MM.1S (cell line): ENCODE data around the gene TPGS1.

Experiments used
- DNase-seq: peaks from one replicate; pipeline ENCODE4 v3.0.0-alpha.2; 2015
- H2AFZ ChIP-seq: fragments of 300-600 bp; sonication (generic); 2 replicates; pipeline ENCODE4 v1.6.0; 2016; ENCODE audit warnings: antibody characterized with exemption, low read length
- H3F3A ChIP-seq: fragments of 300-600 bp; sonication (generic); 2 replicates; pipeline ENCODE4 v1.6.1; 2016; ENCODE audit warnings: mild to moderate bottlenecking, antibody characterized with exemption, low read length, moderate library complexity, mixed read lengths; ENCODE audit not compliant: insufficient read depth
- H3K27ac ChIP-seq: fragments of 300-600 bp; sonication (generic); 2 replicates; pipeline ENCODE4 v1.5.1; 2016; ENCODE audit warnings: mild to moderate bottlenecking, low read length
- H3K27me3 ChIP-seq: fragments of 300-600 bp; sonication (generic); replicated peaks from 2 replicates; pipeline ENCODE4 v1.6.0; 2016; ENCODE audit warnings: low read length; ENCODE audit not compliant: insufficient read depth
- H3K36me3 ChIP-seq: fragments of 300-600 bp; sonication (generic); replicated peaks from 2 replicates; pipeline ENCODE4 v1.6.1; 2016; ENCODE audit warnings: mild to moderate bottlenecking, low read length, mixed read lengths; ENCODE audit not compliant: insufficient read depth
- H3K4me1 ChIP-seq: fragments of 300-600 bp; sonication (generic); 2 replicates; pipeline ENCODE4 v1.6.1; 2016; ENCODE audit warnings: low read length, mixed read lengths
- H3K4me2 ChIP-seq: fragments of 300-600 bp; sonication (generic); 2 replicates; pipeline ENCODE4 v1.6.0; 2016; ENCODE audit warnings: low read depth, low read length
- H3K4me3 ChIP-seq: fragments of 300-600 bp; sonication (generic); 2 replicates; pipeline ENCODE4 v1.5.1; 2016; ENCODE audit warnings: low read length, mixed read lengths
- H3K79me2 ChIP-seq: fragments of 300-600 bp; sonication (generic); 2 replicates; pipeline ENCODE4 v1.6.1; 2016; ENCODE audit warnings: mixed run types, low read length, mixed read lengths
- H3K9ac ChIP-seq: fragments of 300-600 bp; sonication (generic); 2 replicates; pipeline ENCODE4 v1.6.1; 2016; ENCODE audit warnings: low read length, mixed read lengths
- H3K9me2 ChIP-seq: fragments of 300-600 bp; sonication (generic); replicated peaks from 2 replicates; pipeline ENCODE4 v1.6.1; 2016; ENCODE audit warnings: mild to moderate bottlenecking, low read length, mixed read lengths; ENCODE audit not compliant: insufficient read depth
- H3K9me3 ChIP-seq: fragments of 300-600 bp; sonication (generic); replicated peaks from 2 replicates; pipeline ENCODE4 v1.6.1; 2016; ENCODE audit warnings: mild to moderate bottlenecking, low read length, mixed read lengths; ENCODE audit not compliant: insufficient read depth
- H4K20me1 ChIP-seq: fragments of 300-600 bp; sonication (generic); 2 replicates; pipeline ENCODE4 v1.6.1; 2016; ENCODE audit warnings: mild to moderate bottlenecking, low read length, moderate library complexity, mixed read lengths; ENCODE audit not compliant: insufficient read depth
- EZH2 ChIP-seq: fragments of 300-600 bp; sonication (generic); optimal IDR thresholded peaks from 2 replicates; pipeline ENCODE3; 2017; ENCODE audit warnings: low read depth, mild to moderate bottlenecking, antibody characterized with exemption, low read length, mixed read lengths
- EZH2phosphoT487 ChIP-seq: fragments of 300-600 bp; sonication (generic); IDR thresholded peaks from 2 replicates; pipeline ENCODE4 v1.6.1; 2018; ENCODE audit warnings: antibody characterized with exemption, low read length
- TF ChIP-seq, protein P1 (sequence below): fragments of 300-600 bp; sonication (generic); IDR thresholded peaks from 2 replicates; pipeline ENCODE4 v1.5.1; 2016; ENCODE audit warnings: antibody characterized with exemption, low read length, mixed read lengths

Gene TPGS1

DNA sequence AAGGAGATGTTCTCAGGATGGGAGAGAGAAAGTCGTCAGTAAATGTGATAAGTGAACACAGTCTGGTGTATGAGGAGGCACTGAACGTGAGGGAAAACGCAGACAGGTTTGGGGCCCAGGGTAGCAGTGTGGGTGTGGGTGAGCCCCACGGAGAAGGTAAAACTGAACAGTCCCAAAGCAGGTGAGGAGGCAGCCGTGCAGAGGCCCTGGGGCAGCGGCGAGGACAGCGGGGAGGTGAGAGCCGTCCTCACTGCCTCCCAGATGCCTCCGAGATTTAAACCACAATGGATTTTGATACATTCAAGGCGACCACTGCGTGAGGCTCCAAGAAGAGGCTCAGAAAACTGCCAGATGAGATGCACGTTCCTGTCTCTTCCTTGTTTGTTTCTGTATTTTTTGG is 31.9 kb upstream of the TPGS1 start:
- no peak for DNase-seq
- Histone ChIP-seq H3K9ac (no peak overlapping the region), H3K4me2 (no peak overlapping the region), H3K36me3 (no peaks in the 10 kb centered on the region), H3K9me2 (no peaks in the 10 kb centered on the region), H3K27me3 (peaks cover 67% of the 10 kb centered on the region), H3K4me3 (no peak overlapping the region), H4K20me1 (no peaks in the 10 kb centered on the region), H3F3A (no peaks in the 10 kb centered on the region), H3K9me3 (no peaks in the 10 kb centered on the region), H2AFZ (no peak overlapping the region), H3K4me1 (no peaks in the 10 kb centered on the region), H3K27ac (no peak overlapping the region), H3K79me2 (no peaks in the 10 kb centered on the region)
- TF ChIP-seq EZH2 (no peak), EZH2phosphoT487 (no peak)
- TF ChIP-seq, protein P1, sequence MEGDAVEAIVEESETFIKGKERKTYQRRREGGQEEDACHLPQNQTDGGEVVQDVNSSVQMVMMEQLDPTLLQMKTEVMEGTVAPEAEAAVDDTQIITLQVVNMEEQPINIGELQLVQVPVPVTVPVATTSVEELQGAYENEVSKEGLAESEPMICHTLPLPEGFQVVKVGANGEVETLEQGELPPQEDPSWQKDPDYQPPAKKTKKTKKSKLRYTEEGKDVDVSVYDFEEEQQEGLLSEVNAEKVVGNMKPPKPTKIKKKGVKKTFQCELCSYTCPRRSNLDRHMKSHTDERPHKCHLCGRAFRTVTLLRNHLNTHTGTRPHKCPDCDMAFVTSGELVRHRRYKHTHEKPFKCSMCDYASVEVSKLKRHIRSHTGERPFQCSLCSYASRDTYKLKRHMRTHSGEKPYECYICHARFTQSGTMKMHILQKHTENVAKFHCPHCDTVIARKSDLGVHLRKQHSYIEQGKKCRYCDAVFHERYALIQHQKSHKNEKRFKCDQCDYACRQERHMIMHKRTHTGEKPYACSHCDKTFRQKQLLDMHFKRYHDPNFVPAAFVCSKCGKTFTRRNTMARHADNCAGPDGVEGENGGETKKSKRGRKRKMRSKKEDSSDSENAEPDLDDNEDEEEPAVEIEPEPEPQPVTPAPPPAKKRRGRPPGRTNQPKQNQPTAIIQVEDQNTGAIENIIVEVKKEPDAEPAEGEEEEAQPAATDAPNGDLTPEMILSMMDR: no peak

DNA sequence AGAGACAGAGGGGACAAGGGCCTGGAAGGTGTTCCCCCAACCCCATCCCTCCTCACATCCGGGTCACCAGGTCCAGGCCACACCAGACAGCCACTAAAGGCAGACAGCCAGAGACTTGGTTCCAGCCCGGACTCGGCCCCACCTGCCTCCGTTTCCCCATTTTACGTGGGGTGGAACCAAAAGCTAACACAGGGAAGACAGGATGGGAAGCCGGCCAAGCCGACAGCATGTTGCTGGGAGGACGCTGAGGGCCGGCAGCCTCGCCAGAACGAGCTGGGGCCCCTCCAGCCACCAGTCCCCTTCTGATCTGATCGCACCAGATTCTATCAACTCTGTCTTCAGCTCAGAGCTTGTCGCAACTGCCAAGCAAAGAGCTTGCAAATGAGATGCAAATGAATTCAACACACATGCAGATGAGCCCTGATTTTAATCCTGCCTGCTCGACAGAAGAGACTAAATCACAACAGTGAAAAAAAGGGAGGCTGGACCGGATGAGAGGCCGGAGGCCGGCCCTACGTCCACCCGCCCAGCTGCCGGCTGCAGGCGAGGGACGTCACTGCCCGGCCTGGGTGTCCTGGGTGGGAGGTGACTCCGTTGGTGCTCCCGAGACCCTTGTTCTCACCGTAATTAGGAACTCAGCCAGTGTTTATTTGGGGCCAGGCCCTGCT is 28.9 kb upstream of the TPGS1 start:
- DNase-seq: no peak
- Histone ChIP-seq H4K20me1 (no peaks in the 10 kb centered on the region), H3K9me2 (no peaks in the 10 kb centered on the region), H3F3A (no peaks in the 10 kb centered on the region), H3K4me3 (no peak overlapping the region), H3K4me2 (peak overlapping the region; percentile 18; the same call in 1 of the 2 replicates), H3K27ac (no peak overlapping the region), H3K9me3 (no peaks in the 10 kb centered on the region), H3K36me3 (no peaks in the 10 kb centered on the region), H3K4me1 (no peaks in the 10 kb centered on the region), H3K27me3 (peaks cover 54% of the 10 kb centered on the region), H2AFZ (no peak overlapping the region), H3K9ac (no peak overlapping the region), H3K79me2 (no peaks in the 10 kb centered on the region)
- TF ChIP-seq EZH2: no peak
- TF ChIP-seq, protein P1: no peak
- TF ChIP-seq EZH2phosphoT487: no peak

DNA sequence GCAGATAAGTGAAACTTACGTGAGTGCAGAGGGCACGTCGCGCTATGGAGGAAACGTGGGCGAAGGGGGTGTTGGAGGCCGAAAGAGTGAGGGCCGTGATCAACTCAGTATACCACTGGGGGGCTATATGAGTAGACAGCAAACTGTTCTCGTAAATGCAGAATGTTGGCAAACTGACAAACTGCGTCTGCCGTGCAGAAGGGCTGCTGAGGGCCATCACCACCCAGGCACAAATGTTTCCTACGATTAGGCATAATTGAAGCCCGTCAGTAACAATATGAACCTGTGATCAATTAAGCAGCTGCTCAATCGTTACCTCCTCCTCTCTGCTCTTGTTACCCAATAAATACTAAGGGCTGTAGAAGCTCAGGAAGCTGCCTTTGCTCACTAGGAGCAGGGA is 28.3 kb upstream of the TPGS1 start:
- TF ChIP-seq EZH2: no peak
- no peak for TF ChIP-seq EZH2phosphoT487
- TF ChIP-seq, protein P1: no peak
- H4K20me1 ChIP-seq: no peaks in the 10 kb centered on the region
- no peak overlapping the region for H3K27ac ChIP-seq
- DNase-seq: no peak
- no peaks in the 10 kb centered on the region for H3K36me3 ChIP-seq
- H3K9me2 ChIP-seq: no peaks in the 10 kb centered on the region
- no peak overlapping the region for H3K4me3 ChIP-seq
- H3K27me3 ChIP-seq: peaks cover 60% of the 10 kb centered on the region
- no peaks in the 10 kb centered on the region for H3K4me1 ChIP-seq
- H3K9me3 ChIP-seq: no peaks in the 10 kb centered on the region
- H3K4me2 ChIP-seq: peak overlapping the region; percentile 18; the same call in 1 of the 2 replicates
- no peaks in the 10 kb centered on the region for H3K79me2 ChIP-seq
- no peak overlapping the region for H3K9ac ChIP-seq
- no peak overlapping the region for H2AFZ ChIP-seq
- no peaks in the 10 kb centered on the region for H3F3A ChIP-seq
